Measurements from ENCODE around the gene CLASRP.

CLASRP gene

DNA sequence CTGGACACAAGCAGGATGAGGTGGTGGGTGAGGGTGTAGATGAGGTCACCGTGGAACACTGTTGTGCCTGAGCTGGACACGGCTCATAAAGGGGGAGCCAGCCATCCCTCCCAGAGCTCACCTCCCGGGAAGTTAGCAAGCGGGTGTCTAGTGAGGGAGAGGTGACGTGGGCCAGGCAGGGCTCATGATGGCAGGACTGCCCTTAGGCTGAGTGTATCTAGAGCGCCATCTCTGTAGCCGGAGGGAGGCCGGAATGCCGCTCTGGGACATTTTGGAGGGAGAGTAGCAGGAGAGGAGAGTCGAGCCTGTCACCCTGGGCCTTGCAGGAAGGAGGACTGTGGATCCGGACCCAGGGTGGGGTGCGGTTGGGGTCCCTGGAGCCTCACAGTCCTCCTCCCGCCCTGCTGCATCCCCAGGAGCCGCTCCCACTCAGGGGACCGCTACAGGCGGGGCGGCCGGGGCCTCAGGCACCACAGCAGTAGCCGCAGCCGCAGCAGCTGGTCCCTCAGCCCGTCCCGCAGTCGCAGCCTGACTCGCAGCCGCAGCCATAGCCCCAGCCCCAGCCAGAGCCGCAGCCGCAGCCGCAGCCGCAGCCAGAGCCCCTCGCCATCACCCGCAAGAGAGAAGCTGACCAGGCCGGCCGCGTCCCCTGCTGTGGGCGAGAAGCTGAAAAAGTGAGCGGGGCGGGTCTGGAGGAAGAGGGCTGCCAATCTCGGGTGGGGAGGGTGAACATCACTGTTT is 28.2 kb downstream of the CLASRP start:
- Histone ChIP-seq H3K9me3 (ENCODE audit: insufficient read depth, low read length) (no peaks in the 10 kb centered on the region), H3K79me2 (ENCODE audit: insufficient read depth, low read length) (peaks cover 3% of the 10 kb centered on the region; the same call in 1 of the 2 replicates), H3K36me3 (ENCODE audit: low read length) (peaks cover 3% of the 10 kb centered on the region; the same call in 1 of the 2 replicates), H3K9me2 (replicated peaks; ENCODE audit: insufficient read depth, low read length) (no peaks in the 10 kb centered on the region), H4K20me1 (ENCODE audit: low read depth, low read length) (no peaks in the 10 kb centered on the region), H3K27ac (ENCODE audit: low read depth, low read length) (no peak overlapping the region), H2AFZ (ENCODE audit: low read depth, low read length, severe bottlenecking) (no peak overlapping the region), H3K4me3 (ENCODE audit: insufficient read depth, low read length, poor library complexity, severe bottlenecking) (no peak overlapping the region), H3F3A (ENCODE audit: insufficient read depth) (0 out of 2 replicates have a peak, but pooled peaks cover 9% of the 10 kb centered on the region), H3K9ac (ENCODE audit: low read length) (no peak overlapping the region), H3K4me2 (ENCODE audit: low read depth, low read length, poor library complexity, severe bottlenecking) (no peak overlapping the region), H3K27me3 (ENCODE audit: low read length) (no peaks in the 10 kb centered on the region)
- TF ChIP-seq, protein P1, sequence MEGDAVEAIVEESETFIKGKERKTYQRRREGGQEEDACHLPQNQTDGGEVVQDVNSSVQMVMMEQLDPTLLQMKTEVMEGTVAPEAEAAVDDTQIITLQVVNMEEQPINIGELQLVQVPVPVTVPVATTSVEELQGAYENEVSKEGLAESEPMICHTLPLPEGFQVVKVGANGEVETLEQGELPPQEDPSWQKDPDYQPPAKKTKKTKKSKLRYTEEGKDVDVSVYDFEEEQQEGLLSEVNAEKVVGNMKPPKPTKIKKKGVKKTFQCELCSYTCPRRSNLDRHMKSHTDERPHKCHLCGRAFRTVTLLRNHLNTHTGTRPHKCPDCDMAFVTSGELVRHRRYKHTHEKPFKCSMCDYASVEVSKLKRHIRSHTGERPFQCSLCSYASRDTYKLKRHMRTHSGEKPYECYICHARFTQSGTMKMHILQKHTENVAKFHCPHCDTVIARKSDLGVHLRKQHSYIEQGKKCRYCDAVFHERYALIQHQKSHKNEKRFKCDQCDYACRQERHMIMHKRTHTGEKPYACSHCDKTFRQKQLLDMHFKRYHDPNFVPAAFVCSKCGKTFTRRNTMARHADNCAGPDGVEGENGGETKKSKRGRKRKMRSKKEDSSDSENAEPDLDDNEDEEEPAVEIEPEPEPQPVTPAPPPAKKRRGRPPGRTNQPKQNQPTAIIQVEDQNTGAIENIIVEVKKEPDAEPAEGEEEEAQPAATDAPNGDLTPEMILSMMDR (IDR thresholded peaks at IDR 0.05; ENCODE audit: insufficient read depth, low read length, poor library complexity, severe bottlenecking) = no peak
- TF ChIP-seq EZH2phosphoT487 (conservative IDR thresholded peaks at IDR 0.05; ENCODE audit: low read length) = no peak

DNA sequence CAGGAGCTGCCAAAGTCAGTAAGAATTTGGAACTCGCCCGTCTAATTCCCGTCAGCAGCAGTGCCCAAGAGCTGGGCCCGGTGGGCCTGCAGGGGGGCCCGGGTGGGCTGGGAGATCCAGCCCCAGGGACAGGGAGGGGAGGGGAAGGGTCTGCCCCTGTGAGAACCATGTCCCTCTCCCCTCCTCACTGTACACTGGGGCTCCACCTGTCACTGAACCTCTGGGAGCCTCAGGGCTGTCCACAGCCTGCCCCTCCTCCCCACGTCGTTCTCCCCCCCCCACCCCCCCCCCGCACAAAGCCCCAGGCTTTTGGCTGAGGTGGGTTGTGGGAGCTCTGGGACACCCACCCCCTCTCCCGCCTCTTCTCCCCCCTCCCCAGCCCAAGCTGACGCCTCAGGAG is 29.2 kb downstream of the CLASRP start:
- H3K36me3 ChIP-seq (ENCODE audit: low read length) = no peaks in the 10 kb centered on the region
- H3K4me3 ChIP-seq (ENCODE audit: insufficient read depth, low read length, poor library complexity, severe bottlenecking) = no peak overlapping the region
- no peak for TF ChIP-seq EZH2phosphoT487 (conservative IDR thresholded peaks at IDR 0.05; ENCODE audit: low read length)
- TF ChIP-seq, protein P1 (IDR thresholded peaks at IDR 0.05; ENCODE audit: insufficient read depth, low read length, poor library complexity, severe bottlenecking) = no peak
- no peaks in the 10 kb centered on the region for H3K9me3 ChIP-seq (ENCODE audit: insufficient read depth, low read length)
- no peaks in the 10 kb centered on the region for H4K20me1 ChIP-seq (ENCODE audit: low read depth, low read length)
- no peak overlapping the region for H3K4me2 ChIP-seq (ENCODE audit: low read depth, low read length, poor library complexity, severe bottlenecking)
- H3K79me2 ChIP-seq (ENCODE audit: insufficient read depth, low read length) = peaks cover 7% of the 10 kb centered on the region; the same call in 1 of the 2 replicates
- H3K9me2 ChIP-seq (replicated peaks; ENCODE audit: insufficient read depth, low read length) = no peaks in the 10 kb centered on the region
- H3K27ac ChIP-seq (ENCODE audit: low read depth, low read length) = peak overlapping the region; percentile 48
- H3K9ac ChIP-seq (ENCODE audit: low read length) = no peak overlapping the region
- H3F3A ChIP-seq (ENCODE audit: insufficient read depth) = 0 out of 2 replicates have a peak, but pooled peaks cover 9% of the 10 kb centered on the region
- H3K27me3 ChIP-seq (ENCODE audit: low read length) = no peaks in the 10 kb centered on the region
- no peak overlapping the region for H2AFZ ChIP-seq (ENCODE audit: low read depth, low read length, severe bottlenecking)

DNA sequence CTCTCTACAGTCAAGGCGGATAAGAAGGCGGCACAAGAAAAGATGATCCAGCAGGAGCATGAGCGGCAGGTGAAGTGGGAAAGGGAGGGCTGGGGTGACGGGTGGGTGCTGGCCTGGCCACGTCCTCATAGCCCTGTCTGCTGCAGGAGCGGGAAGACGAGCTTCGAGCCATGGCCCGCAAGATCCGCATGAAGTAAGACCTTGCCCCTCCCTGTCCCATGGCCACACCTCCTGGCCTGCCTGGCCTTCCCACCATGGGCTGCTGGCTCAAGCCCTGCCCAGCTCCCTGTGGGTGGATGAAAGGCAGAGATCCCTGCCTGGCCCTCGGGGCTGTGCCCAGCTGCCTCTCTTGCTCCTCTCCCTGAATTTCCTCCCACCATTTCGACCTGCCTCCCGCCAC is 30.2 kb downstream of the CLASRP start:
- Histone ChIP-seq H3K4me3 (ENCODE audit: insufficient read depth, low read length, poor library complexity, severe bottlenecking) (no peak overlapping the region), H3K79me2 (ENCODE audit: insufficient read depth, low read length) (peaks cover 13% of the 10 kb centered on the region), H3K27me3 (ENCODE audit: low read length) (no peaks in the 10 kb centered on the region), H3K9me3 (ENCODE audit: insufficient read depth, low read length) (no peaks in the 10 kb centered on the region), H3K4me2 (ENCODE audit: low read depth, low read length, poor library complexity, severe bottlenecking) (no peak overlapping the region), H3K36me3 (ENCODE audit: low read length) (no peaks in the 10 kb centered on the region), H4K20me1 (ENCODE audit: low read depth, low read length) (no peaks in the 10 kb centered on the region), H3K27ac (ENCODE audit: low read depth, low read length) (peak overlapping the region; percentile 48; the same call in 1 of the 2 replicates), H3K9me2 (replicated peaks; ENCODE audit: insufficient read depth, low read length) (no peaks in the 10 kb centered on the region), H3F3A (ENCODE audit: insufficient read depth) (peaks cover 9% of the 10 kb centered on the region; the same call in 1 of the 2 replicates), H2AFZ (ENCODE audit: low read depth, low read length, severe bottlenecking) (no peak overlapping the region), H3K9ac (ENCODE audit: low read length) (no peak overlapping the region)
- TF ChIP-seq, protein P1 (IDR thresholded peaks at IDR 0.05; ENCODE audit: insufficient read depth, low read length, poor library complexity, severe bottlenecking) = no peak
- TF ChIP-seq EZH2phosphoT487 (conservative IDR thresholded peaks at IDR 0.05; ENCODE audit: low read length) = no peak

All from SU-DHL-6 (cell line).